ENCODE data around the gene MPIG6B. TPM values are rescaled to one million over a fixed set of nuclear protein-coding genes. Genes with fewer than 3 reads are reported as not detected.

The MPIG6B gene
- total RNA-seq: not detected

GRCh38 chr6:31723245-31723979 is at the start of gene MPIG6B:
TSS of gene MPIG6B (plus strand) at chr6:31723373. CDS start at chr6:31723384, 11 bp downstream.
- FAIRE-seq (no peak), DNase-seq (ENCODE audit: low spot score in 2 of 2) (no peak)

- FAIRE-seq: no peak
- no peak for DNase-seq (ENCODE audit: low spot score in 2 of 2)
These were observed 46.8 kb upstream of the MPIG6B start for GRCh38 chr6:31676322-31676903.

- DNase-seq (ENCODE audit: low spot score in 2 of 2) (no peak), FAIRE-seq (no peak)
These were observed 46.3 kb upstream of the MPIG6B start for GRCh38 chr6:31676904-31677303.

- no peak for DNase-seq (ENCODE audit: low spot score in 2 of 2)
- FAIRE-seq: no peak
These were observed 45.2 kb upstream of the MPIG6B start for GRCh38 chr6:31677955-31678354.

- no peak for FAIRE-seq
- peak; percentile 71 to 83 for DNase-seq (ENCODE audit: low spot score in 2 of 2)
These were observed 42.7 kb upstream of the MPIG6B start, which contains the start of gene LY6G5C for GRCh38 chr6:31680226-31681134. TSS of gene LY6G5C (minus strand) at chr6:31681067. CDS start at chr6:31680373, 694 bp downstream.

- peak in 1 of 2 donors; percentile 67 for DNase-seq (ENCODE audit: low spot score in 2 of 2)
- FAIRE-seq: no peak
These were observed 42.0 kb upstream of the MPIG6B start for GRCh38 chr6:31681135-31681671.

GRCh38 chr6:31683591-31683990 is 39.6 kb upstream of the MPIG6B start:
- FAIRE-seq (no peak), DNase-seq (ENCODE audit: low spot score in 2 of 2) (no peak)

- no peak for FAIRE-seq
- no peak for DNase-seq (ENCODE audit: low spot score in 2 of 2)
These were observed 36.7 kb upstream of the MPIG6B start for GRCh38 chr6:31686483-31686882.

GRCh38 chr6:31687321-31687720 is 35.9 kb upstream of the MPIG6B start:
- no peak for FAIRE-seq
- no peak for DNase-seq (ENCODE audit: low spot score in 2 of 2)

- no peak for FAIRE-seq
- no peak for DNase-seq (ENCODE audit: low spot score in 2 of 2)
These were observed 35.1 kb upstream of the MPIG6B start for GRCh38 chr6:31687860-31688693.

GRCh38 chr6:31689249-31690110 is 33.7 kb upstream of the MPIG6B start:
- DNase-seq (ENCODE audit: low spot score in 2 of 2): no peak
- FAIRE-seq: no peak

- no peak for DNase-seq (ENCODE audit: low spot score in 2 of 2)
These were observed 32.7 kb upstream of the MPIG6B start for GRCh38 chr6:31690231-31691077.

GRCh38 chr6:31691078-31691463 is 32.1 kb upstream of the MPIG6B start:
- no peak for DNase-seq (ENCODE audit: low spot score in 2 of 2)
- FAIRE-seq: no peak

More at GRCh38 chr6:31690231-31691077, 32.7 kb upstream of the MPIG6B start:
- no peak for FAIRE-seq

- no peak for DNase-seq (ENCODE audit: low spot score in 2 of 2)
- FAIRE-seq: no peak
These were observed 31.5 kb upstream of the MPIG6B start for GRCh38 chr6:31691564-31692108.

GRCh38 chr6:31692353-31692752 is 30.8 kb upstream of the MPIG6B start:
- FAIRE-seq (no peak), DNase-seq (ENCODE audit: low spot score in 2 of 2) (no peak)

- FAIRE-seq: no peak
These were observed 30.3 kb upstream of the MPIG6B start for GRCh38 chr6:31692886-31693285.

GRCh38 chr6:31693535-31693934 is 29.6 kb upstream of the MPIG6B start:
- DNase-seq (ENCODE audit: low spot score in 2 of 2): no peak
- no peak for FAIRE-seq

More at GRCh38 chr6:31692886-31693285, 30.3 kb upstream of the MPIG6B start:
- no peak for DNase-seq (ENCODE audit: low spot score in 2 of 2)

- FAIRE-seq: no peak
- no peak for DNase-seq (ENCODE audit: low spot score in 2 of 2)
These were observed 25.6 kb upstream of the MPIG6B start for GRCh38 chr6:31697555-31697954.
